Measurements from ENCODE around the gene LDLRAD4.

The LDLRAD4 gene

DNA sequence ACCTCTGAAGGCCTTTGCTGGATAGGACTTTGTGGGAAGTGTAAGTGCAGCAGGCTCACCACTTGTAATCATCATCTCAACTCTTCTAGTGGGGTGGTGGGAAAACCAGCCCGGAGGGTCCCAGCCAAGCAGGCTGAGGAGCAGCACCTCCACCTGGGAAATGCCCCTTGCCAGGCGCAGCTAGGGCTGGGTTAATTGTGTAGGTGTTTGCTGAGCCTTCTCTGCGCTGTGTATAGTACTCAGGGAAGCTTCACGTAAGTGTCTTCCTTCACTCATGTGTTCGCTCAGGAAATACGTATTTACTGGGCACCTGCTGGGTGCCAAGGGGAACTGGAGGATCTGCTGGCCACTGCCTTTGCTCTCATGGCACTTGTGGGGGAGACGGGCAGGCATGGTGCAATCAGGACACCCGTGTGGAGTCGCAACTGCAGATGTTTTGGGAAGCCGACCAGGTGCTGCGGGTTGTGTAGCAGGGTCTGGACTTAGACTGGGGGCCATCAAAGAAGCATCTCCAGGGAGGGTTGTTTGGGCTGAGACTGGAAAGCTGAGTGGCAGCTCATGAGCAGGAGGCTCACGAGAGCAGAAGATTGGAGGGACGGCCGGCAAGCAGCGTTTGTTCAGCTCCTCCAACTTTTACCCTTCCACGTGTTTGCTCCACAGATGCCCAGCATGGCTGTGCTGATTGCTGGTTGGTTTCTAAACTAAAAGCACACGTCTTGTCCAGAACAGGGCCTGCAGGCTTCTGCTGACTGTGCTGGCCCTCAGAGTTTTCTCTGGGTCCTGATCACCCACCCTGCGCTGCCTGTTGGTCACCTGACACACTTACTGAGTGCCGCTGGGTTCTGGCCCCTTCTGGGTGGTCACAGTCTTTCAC, 164.6 kb downstream of the LDLRAD4 start:
- Histone ChIP-seq H3K27ac (no peak overlapping the region), H3K36me3 (ENCODE audit: insufficient read depth) (no peaks in the 10 kb centered on the region), H3K9ac (no peak overlapping the region), H3K4me2 (no peak overlapping the region), H4K20me1 (ENCODE audit: insufficient read depth) (no peaks in the 10 kb centered on the region), H3K4me1 (ENCODE audit: low read depth, poor library complexity, severe bottlenecking) (no peaks in the 10 kb centered on the region), H3K4me3 (IDR thresholded peaks at IDR 0.05; ENCODE audit: insufficient read depth, low read depth, low read length) (no peak overlapping the region), H2AFZ (ENCODE audit: low read depth) (no peak overlapping the region), H3K27me3 (ENCODE audit: insufficient read depth, low read depth) (no peaks in the 10 kb centered on the region), H3K79me2 (ENCODE audit: insufficient read depth, low read depth) (no peaks in the 10 kb centered on the region)
- TF ChIP-seq CTCF (conservative IDR thresholded peaks at IDR 0.05; ENCODE audit: low read depth, low read length): no peak

DNA sequence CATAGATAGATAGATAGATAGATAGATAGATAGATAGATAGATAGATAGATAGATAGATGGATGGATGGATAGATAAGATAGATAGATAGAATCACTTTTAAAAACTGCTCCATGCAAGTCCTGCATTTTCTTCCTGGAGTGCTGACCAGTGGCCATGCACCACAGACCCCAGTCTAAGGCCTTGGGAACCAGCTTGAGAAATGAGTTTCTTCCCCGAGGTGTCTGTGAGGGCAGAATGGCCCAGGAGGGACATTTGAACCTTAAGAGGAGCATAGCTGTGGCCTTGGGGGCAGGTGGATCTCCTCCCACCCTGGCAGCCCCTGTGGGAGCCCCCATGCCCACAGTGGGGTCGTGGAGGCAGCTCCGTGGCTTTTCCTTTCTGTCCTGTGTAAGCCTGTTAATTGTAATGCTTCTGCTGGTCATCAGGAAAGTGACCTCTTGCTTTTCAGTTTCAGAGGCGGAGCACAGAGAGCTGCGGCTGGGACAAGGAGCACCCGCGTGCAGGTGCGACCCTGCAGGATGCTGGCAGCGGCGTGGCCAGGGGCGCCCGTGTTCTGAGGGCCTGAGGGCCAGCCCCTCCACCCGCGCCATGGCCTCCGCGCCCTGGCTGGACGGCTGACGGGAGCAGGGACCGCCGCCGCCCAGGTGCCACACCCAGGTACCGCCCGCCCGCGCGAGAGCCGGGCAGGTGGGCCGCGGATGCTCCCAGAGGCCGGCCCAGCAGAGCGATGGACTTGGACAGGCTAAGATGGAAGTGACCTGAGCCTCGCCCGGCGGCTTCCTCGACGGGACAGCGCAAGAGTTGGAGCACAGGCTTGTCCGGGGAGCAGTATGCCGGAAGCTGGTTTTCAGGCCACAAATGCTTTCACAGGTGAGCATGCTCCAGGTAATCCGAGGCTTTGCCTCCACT, 168.6 kb downstream of the LDLRAD4 start:
- H3K4me2 ChIP-seq: no peak overlapping the region
- no peak overlapping the region for H3K27ac ChIP-seq
- no peaks in the 10 kb centered on the region for H3K79me2 ChIP-seq (ENCODE audit: insufficient read depth, low read depth)
- no peaks in the 10 kb centered on the region for H3K36me3 ChIP-seq (ENCODE audit: insufficient read depth)
- H3K9ac ChIP-seq: no peak overlapping the region
- no peaks in the 10 kb centered on the region for H3K27me3 ChIP-seq (ENCODE audit: insufficient read depth, low read depth)
- H2AFZ ChIP-seq (ENCODE audit: low read depth): no peak overlapping the region
- TF ChIP-seq CTCF (conservative IDR thresholded peaks at IDR 0.05; ENCODE audit: low read depth, low read length): no peak
- H4K20me1 ChIP-seq (ENCODE audit: insufficient read depth): no peaks in the 10 kb centered on the region
- H3K4me1 ChIP-seq (ENCODE audit: low read depth, poor library complexity, severe bottlenecking): no peaks in the 10 kb centered on the region
- no peak overlapping the region for H3K4me3 ChIP-seq (IDR thresholded peaks at IDR 0.05; ENCODE audit: insufficient read depth, low read depth, low read length)

DNA sequence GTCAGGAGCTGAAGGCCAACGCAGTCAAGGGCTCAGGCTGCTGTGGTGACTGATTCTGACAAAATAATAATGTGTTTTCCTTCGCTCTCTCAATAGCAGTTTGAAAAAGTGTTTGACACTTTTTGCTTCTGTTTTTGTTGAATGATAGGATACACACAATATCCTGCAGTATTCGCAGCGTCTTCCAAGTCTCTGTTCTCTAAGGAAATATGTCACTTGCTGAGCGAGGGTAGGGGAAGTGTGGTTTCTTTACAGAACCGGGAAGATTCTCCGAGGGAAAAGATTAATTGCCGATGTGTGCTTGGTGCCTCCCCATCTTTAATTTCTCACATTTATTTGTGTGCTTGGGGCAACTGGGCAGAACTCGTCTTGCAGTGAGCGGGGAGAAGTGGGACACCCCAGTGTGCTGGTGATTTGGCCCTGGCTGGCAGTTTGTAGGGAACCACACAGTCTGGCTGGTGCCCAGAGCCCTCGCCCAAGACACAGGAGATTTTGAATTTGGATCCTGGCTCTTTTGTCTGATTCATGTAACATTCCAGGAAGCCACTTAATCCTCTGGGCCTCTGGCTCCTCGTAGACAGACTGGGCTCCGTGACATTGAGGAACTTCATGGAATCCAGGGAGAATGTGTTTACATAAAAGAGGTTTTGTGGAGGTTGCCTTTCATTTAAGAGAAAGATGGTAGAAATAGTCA, 169.4 kb downstream of the LDLRAD4 start:
- H3K4me2 ChIP-seq: no peak overlapping the region
- no peaks in the 10 kb centered on the region for H3K36me3 ChIP-seq (ENCODE audit: insufficient read depth)
- no peak for TF ChIP-seq CTCF (conservative IDR thresholded peaks at IDR 0.05; ENCODE audit: low read depth, low read length)

More for the DNA sequence above, 169.4 kb downstream of the LDLRAD4 start:
- Histone ChIP-seq H3K9ac (no peak overlapping the region), H4K20me1 (ENCODE audit: insufficient read depth) (no peaks in the 10 kb centered on the region), H3K27ac (no peak overlapping the region), H3K79me2 (ENCODE audit: insufficient read depth, low read depth) (no peaks in the 10 kb centered on the region), H2AFZ (ENCODE audit: low read depth) (no peak overlapping the region), H3K4me1 (ENCODE audit: low read depth, poor library complexity, severe bottlenecking) (no peaks in the 10 kb centered on the region), H3K27me3 (ENCODE audit: insufficient read depth, low read depth) (no peaks in the 10 kb centered on the region), H3K4me3 (IDR thresholded peaks at IDR 0.05; ENCODE audit: insufficient read depth, low read depth, low read length) (no peak overlapping the region)
